Endodermal cell (in vitro differentiated cells): ENCODE measurements around the gene XRCC6. TPM values are rescaled to one million over a fixed set of nuclear protein-coding genes. Genes with fewer than 3 reads are reported as not detected.

Experiments
- DNase-seq: peaks from one replicate; pipeline ENCODE4 v3.0.0-alpha.2; 2017
- H3K27ac ChIP-seq: 2 replicates; pipeline ENCODE4 v1.5.1; 2013; ENCODE audit warnings: mild to moderate bottlenecking, low read depth, low read length, moderate library complexity
- H3K27me3 ChIP-seq: 2 replicates; pipeline ENCODE4 v1.6.1; 2013; ENCODE audit warnings: mild to moderate bottlenecking, low read length, moderate library complexity; ENCODE audit not compliant: insufficient read depth, control insufficient read depth, poor library complexity, severe bottlenecking
- H3K36me3 ChIP-seq: 2 replicates; pipeline ENCODE4 v1.7.0; 2013; ENCODE audit warnings: mild to moderate bottlenecking, low read length, moderate library complexity; ENCODE audit not compliant: control insufficient read depth, insufficient read depth
- H3K4me1 ChIP-seq: one replicate; pipeline ENCODE4 v1.7.0; 2013; ENCODE audit warnings: low read length; ENCODE audit not compliant: control insufficient read depth, insufficient read depth
- H3K4me3 ChIP-seq: 2 replicates; pipeline ENCODE4 v1.5.1; 2013; ENCODE audit warnings: mild to moderate bottlenecking, low read length, moderate library complexity
- H3K9ac ChIP-seq: 2 replicates; pipeline ENCODE4 v1.6.1; 2013; ENCODE audit warnings: mild to moderate bottlenecking, low read length, moderate library complexity; ENCODE audit not compliant: poor library complexity, severe bottlenecking; ENCODE audit errors: extremely low read depth
- H3K9me3 ChIP-seq: 2 replicates; pipeline ENCODE4 v1.6.1; 2013; ENCODE audit warnings: mild to moderate bottlenecking, low read length, moderate library complexity; ENCODE audit not compliant: control insufficient read depth
- H3K27ac Mint-ChIP-seq: 2 replicates; pipeline ENCODE4 v1.8.0; 2020; ENCODE audit warnings: mixed read lengths
- H3K27me3 Mint-ChIP-seq: 2 replicates; pipeline ENCODE4 v1.8.0; 2021; ENCODE audit warnings: mild to moderate bottlenecking, mixed read lengths; ENCODE audit not compliant: insufficient read depth
- H3K36me3 Mint-ChIP-seq: 2 replicates; pipeline ENCODE4 v1.8.0; 2020; ENCODE audit warnings: low read depth, mixed read lengths
- H3K4me1 Mint-ChIP-seq: 2 replicates; pipeline ENCODE4 v1.8.0; 2020; ENCODE audit warnings: mixed read lengths
- H3K4me3 Mint-ChIP-seq: 2 replicates; pipeline ENCODE4 v1.8.0; 2020; ENCODE audit warnings: mild to moderate bottlenecking, moderate library complexity, mixed read lengths
- H3K9me3 Mint-ChIP-seq: 2 replicates; pipeline ENCODE4 v1.8.0; 2020; ENCODE audit warnings: mild to moderate bottlenecking, mixed read lengths
- CTCF ChIP-seq: fragments of 200-600 bp; sonication (generic); conservative IDR thresholded peaks from 2 replicates; pipeline ENCODE4 v1.5.0; 2021; ENCODE audit warnings: antibody characterized with exemption, mild to moderate bottlenecking
- WGBS, 2 experiments: methylation state at CpG; one replicate each; pipeline versions ENCODE4 v1.1.5 to v1.1.7; 2013; ENCODE audit warnings: missing lambda C conversion rate in 2 of 2, mixed read lengths in 1 of 2; ENCODE audit not compliant: insufficient coverage in 1 of 2, insufficient read length in 1 of 2; 5-methylcytosine and 5-hydroxymethylcytosine counted together
- total RNA-seq, 2 donors: library from RNA; stranded (reverse); fragmentation: NEBNext Ultra II Directional in 1 of 2; extraction: Animal tissue kit (Norgen Biotek cat#: 25700) in 1 of 2; gene quantifications; 2 replicates in 1 of 2; 3 replicates in 1 of 2; pipeline ENCODE4 v1.2.1, GENCODE V29; 2021

XRCC6 gene
- total RNA-seq, 2 donors from 2014 or later, result 345 to 387 TPM

DNA sequence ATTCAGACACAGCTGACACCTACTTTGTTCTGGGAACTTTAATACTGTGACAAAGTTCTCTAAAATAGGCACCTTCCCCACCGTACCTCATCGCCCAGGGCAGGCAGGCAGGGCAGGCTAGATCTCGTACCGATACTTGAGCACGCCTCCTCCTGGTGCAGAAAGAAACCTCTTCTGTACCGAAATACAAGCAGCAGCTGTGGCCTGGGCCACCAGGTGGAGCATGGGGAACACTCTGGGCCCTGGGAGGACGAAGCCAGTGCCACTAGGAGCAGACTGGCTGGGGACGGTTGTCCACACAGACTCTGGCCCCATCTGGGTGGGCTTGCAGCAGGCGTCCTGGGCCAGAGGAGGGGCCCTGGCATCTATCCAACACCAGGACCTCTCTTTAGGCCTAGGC, 44.2 kb upstream of the XRCC6 start:
- Histone ChIP-seq H3K27ac (no peak overlapping the region), H3K9ac (no peak overlapping the region), H3K36me3 (peaks cover 12% of the 10 kb centered on the region), H3K4me1 (no peaks in the 10 kb centered on the region), H3K9me3 (no peaks in the 10 kb centered on the region), H3K4me3 (no peak overlapping the region), H3K27me3 (no peaks in the 10 kb centered on the region)
- Mint-ChIP-seq H3K27ac (no peak overlapping the region), H3K4me3 (no peak overlapping the region), H3K4me1 (no peaks in the 10 kb centered on the region), H3K9me3 (no peaks in the 10 kb centered on the region), H3K27me3 (no peaks in the 10 kb centered on the region), H3K36me3 (peaks cover 16% of the 10 kb centered on the region)
- TF ChIP-seq CTCF, result peak; percentile 89
- WGBS, 2 experiments, result 56 to 62% methylated on average over 9 of the region's 9 CpGs
- DNase-seq, result peak; percentile 94

GRCh38 chr22:41578114-41578513, 43.0 kb upstream of the XRCC6 start:
- no peak for TF ChIP-seq CTCF
- H3K27me3 ChIP-seq, result no peaks in the 10 kb centered on the region
- 69 to 95% methylated on average over 2 to 8 of the region's 8 CpGs for WGBS, 2 experiments
- H3K4me3 ChIP-seq, result no peak overlapping the region
- Mint-ChIP-seq H3K36me3 (peaks cover 25% of the 10 kb centered on the region), H3K27me3 (no peaks in the 10 kb centered on the region), H3K4me1 (no peaks in the 10 kb centered on the region), H3K4me3 (no peak overlapping the region), H3K27ac (no peak overlapping the region), H3K9me3 (no peaks in the 10 kb centered on the region)
- H3K36me3 ChIP-seq, result peaks cover 16% of the 10 kb centered on the region
- no peak for DNase-seq
- H3K9me3 ChIP-seq, result no peaks in the 10 kb centered on the region
- no peak overlapping the region for H3K27ac ChIP-seq
- H3K9ac ChIP-seq, result no peak overlapping the region
- H3K4me1 ChIP-seq, result no peaks in the 10 kb centered on the region

- H3K36me3 ChIP-seq, result peaks cover 20% of the 10 kb centered on the region
- no peak overlapping the region for H3K27ac ChIP-seq
- H3K9me3 ChIP-seq, result no peaks in the 10 kb centered on the region
- no peak overlapping the region for H3K4me3 Mint-ChIP-seq
- no peak overlapping the region for H3K9ac ChIP-seq
- TF ChIP-seq CTCF, result no peak
- no peaks in the 10 kb centered on the region for H3K27me3 Mint-ChIP-seq
- no peaks in the 10 kb centered on the region for H3K9me3 Mint-ChIP-seq
- no peaks in the 10 kb centered on the region for H3K4me1 ChIP-seq
- WGBS, 2 experiments, result 91 to 94% methylated on average over 5 to 9 of the region's 9 CpGs
- H3K36me3 Mint-ChIP-seq, result peaks cover 31% of the 10 kb centered on the region
- no peak overlapping the region for H3K4me3 ChIP-seq
- H3K4me1 Mint-ChIP-seq, result no peaks in the 10 kb centered on the region
- H3K27ac Mint-ChIP-seq, result peak overlapping the region; percentile 41
- no peaks in the 10 kb centered on the region for H3K27me3 ChIP-seq
- DNase-seq, result no peak
These were observed 42.3 kb upstream of the XRCC6 start for GRCh38 chr22:41578818-41579217.
